Measurements from ENCODE around the gene CCDC187. TPM values are rescaled to one million over a fixed set of nuclear protein-coding genes. Genes with fewer than 3 reads are reported as not detected.

Gene CCDC187
- total and polyA plus RNA-seq, 2 of the 13 experiments (the other 11 are each of a cell fraction or from before 2014, with no cell fraction given): 0.03 to 0.13 TPM

DNA sequence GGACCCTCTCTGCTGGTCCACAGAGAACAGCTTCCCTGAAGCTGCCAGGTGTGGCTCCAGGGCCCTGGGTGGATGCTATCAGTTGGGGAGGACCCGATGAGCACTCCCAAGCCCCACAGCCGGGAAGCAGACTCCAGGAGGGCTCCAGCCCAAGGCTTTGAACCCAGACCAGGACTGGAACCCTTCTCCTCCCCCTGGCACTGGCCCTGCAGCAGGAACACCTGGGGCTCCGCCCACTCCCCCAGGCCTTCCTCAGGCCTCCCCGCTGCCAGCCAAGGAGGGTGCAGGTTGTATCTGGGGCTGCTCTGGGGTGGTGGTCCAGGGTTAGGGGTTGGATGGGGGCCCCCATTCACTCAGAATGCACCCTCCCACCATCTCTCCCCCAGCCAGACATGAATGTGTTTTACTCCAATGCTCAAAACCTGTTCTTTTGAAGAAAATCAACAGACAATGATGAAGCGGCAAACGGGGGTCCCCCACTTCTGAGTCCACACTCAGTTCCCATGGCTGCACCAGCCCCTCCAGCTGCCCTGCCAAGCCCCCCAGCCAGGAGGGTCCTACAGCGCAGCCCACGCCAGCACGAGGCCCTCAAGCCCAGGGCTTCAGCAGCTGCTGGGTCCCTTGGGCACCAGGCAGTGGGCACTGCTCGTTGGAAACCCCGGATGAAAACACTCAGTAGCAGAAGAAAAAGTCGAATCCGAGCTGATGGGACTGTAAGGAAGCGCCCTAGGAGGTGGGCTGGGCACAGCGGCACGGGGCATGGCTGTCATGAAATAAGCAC is 23.2 kb downstream of the CCDC187 start:
- Histone ChIP-seq H3K79me2 (ENCODE audit: insufficient read depth, low read length) (no peaks in the 10 kb centered on the region), H3K27ac (ENCODE audit: extremely low read length, insufficient read depth, low read length) (no peak overlapping the region), H4K20me1 (ENCODE audit: insufficient read depth, low read length) (0 out of 2 replicates have a peak, but pooled peaks cover 2% of the 10 kb centered on the region), H3K27me3 (ENCODE audit: control insufficient read depth in 1 of 2, insufficient read depth in 2 of 2, low read length in 2 of 2) (peaks cover 13 to 78% of the 10 kb centered on the region in 2 experiments; a peak in 4 of 5 replicates), H3K4me1 (ENCODE audit: insufficient read depth, low read length) (no peaks in the 10 kb centered on the region), H2AFZ (ENCODE audit: low read length) (no peak overlapping the region), H3K4me3 (replicated peaks in 1 of 3; ENCODE audit: insufficient read depth in 1 of 3, low read depth in 2 of 3, low read length in 3 of 3) (no peak overlapping the region), H3K9me3 (ENCODE audit: low read length) (no peaks in the 10 kb centered on the region), H3K36me3 (replicated peaks in 1 of 2; ENCODE audit: control insufficient read depth in 1 of 2, insufficient read depth in 2 of 2, low read length in 2 of 2) (no peaks in the 10 kb centered on the region), H3K4me2 (ENCODE audit: low read depth, low read length) (no peak overlapping the region), H3K9ac (ENCODE audit: insufficient read depth, low read depth, low read length) (no peak overlapping the region)
- ATAC-seq: no peak
- WGBS (ENCODE audit: low lambda C conversion rate): 20% methylated on average over 14 of the region's 16 CpGs
- ChIA-PET CTCF (ENCODE audit: low intra/inter-chr PET ratio, low total read pairs) (no interaction called here), POLR2A (no interaction called here)
- in situ Hi-C loops (cut with HindIII; ENCODE audit: extremely low pct_ligation_motif_present, low pct_unique_long_range_greater_than_20kb) (loop anchor here (10.0 kb wide), 1 partner anchor 106 kb away; no protein-coding TSS in a partner anchor), intact Hi-C loops (cut with micrococcal nuclease; ENCODE audit: unreplicated experiment) (no loop called here)
- BruUV-seq (replicated peaks): no TSS peak
- FAIRE-seq: no peak
- no peak for DNase-seq (ENCODE audit: low spot score)
- TF ChIP-seq MAF1 (CRISPR knock-in tag; IDR thresholded peaks at IDR 0.05; ENCODE audit: borderline replicate concordance): no peak
- no peak for TF ChIP-seq CCAR2 (optimal IDR thresholded peaks at IDR 0.05; ENCODE audit: low read depth, low read length)
- TF ChIP-seq, protein P1, sequence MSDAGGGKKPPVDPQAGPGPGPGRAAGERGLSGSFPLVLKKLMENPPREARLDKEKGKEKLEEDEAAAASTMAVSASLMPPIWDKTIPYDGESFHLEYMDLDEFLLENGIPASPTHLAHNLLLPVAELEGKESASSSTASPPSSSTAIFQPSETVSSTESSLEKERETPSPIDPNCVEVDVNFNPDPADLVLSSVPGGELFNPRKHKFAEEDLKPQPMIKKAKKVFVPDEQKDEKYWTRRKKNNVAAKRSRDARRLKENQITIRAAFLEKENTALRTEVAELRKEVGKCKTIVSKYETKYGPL (CRISPR knock-in tag; IDR thresholded peaks at IDR 0.05): no peak
- TF ChIP-seq TCF7L2 (IDR thresholded peaks at IDR 0.05; ENCODE audit: low read depth, low read length): no peak
- no peak for TF ChIP-seq MZF1 (CRISPR knock-in tag; IDR thresholded peaks at IDR 0.05; ENCODE audit: borderline replicate concordance)
- TF ChIP-seq, protein P2, sequence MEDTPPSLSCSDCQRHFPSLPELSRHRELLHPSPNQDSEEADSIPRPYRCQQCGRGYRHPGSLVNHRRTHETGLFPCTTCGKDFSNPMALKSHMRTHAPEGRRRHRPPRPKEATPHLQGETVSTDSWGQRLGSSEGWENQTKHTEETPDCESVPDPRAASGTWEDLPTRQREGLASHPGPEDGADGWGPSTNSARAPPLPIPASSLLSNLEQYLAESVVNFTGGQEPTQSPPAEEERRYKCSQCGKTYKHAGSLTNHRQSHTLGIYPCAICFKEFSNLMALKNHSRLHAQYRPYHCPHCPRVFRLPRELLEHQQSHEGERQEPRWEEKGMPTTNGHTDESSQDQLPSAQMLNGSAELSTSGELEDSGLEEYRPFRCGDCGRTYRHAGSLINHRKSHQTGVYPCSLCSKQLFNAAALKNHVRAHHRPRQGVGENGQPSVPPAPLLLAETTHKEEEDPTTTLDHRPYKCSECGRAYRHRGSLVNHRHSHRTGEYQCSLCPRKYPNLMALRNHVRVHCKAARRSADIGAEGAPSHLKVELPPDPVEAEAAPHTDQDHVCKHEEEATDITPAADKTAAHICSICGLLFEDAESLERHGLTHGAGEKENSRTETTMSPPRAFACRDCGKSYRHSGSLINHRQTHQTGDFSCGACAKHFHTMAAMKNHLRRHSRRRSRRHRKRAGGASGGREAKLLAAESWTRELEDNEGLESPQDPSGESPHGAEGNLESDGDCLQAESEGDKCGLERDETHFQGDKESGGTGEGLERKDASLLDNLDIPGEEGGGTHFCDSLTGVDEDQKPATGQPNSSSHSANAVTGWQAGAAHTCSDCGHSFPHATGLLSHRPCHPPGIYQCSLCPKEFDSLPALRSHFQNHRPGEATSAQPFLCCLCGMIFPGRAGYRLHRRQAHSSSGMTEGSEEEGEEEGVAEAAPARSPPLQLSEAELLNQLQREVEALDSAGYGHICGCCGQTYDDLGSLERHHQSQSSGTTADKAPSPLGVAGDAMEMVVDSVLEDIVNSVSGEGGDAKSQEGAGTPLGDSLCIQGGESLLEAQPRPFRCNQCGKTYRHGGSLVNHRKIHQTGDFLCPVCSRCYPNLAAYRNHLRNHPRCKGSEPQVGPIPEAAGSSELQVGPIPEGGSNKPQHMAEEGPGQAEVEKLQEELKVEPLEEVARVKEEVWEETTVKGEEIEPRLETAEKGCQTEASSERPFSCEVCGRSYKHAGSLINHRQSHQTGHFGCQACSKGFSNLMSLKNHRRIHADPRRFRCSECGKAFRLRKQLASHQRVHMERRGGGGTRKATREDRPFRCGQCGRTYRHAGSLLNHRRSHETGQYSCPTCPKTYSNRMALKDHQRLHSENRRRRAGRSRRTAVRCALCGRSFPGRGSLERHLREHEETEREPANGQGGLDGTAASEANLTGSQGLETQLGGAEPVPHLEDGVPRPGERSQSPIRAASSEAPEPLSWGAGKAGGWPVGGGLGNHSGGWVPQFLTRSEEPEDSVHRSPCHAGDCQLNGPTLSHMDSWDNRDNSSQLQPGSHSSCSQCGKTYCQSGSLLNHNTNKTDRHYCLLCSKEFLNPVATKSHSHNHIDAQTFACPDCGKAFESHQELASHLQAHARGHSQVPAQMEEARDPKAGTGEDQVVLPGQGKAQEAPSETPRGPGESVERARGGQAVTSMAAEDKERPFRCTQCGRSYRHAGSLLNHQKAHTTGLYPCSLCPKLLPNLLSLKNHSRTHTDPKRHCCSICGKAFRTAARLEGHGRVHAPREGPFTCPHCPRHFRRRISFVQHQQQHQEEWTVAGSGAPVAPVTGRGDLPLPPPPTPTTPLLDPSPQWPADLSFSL (CRISPR knock-in tag; IDR thresholded peaks at IDR 0.05): no peak
- TF ChIP-seq POLR2G (IDR thresholded peaks at IDR 0.05; ENCODE audit: low read depth, low read length): no peak
- TF ChIP-seq ZBTB42 (CRISPR knock-in tag; IDR thresholded peaks at IDR 0.05): no peak
